HCT116 (cell line): ENCODE results near the gene REEP3. TPM values are rescaled to one million over a fixed set of nuclear protein-coding genes. Genes with fewer than 3 reads are reported as not detected.

Source experiments
- ATAC-seq: fragments of 200-7000 bp; cut with Tn5 transposase; 2 replicates; pipeline ENCODE4 v1.9.1; 2020; ENCODE audit warnings: mild to moderate bottlenecking, moderate library complexity
- BruUV-seq: library from RNA; stranded (reverse); fragments of 400-500 nt; replicated peaks from 2 replicates; lab custom pipeline; 2021; lab: Mats Ljungman, UMichigan
- CTCF ChIA-PET: fragments of 300-600 bp; sonication (Branson Sonifier 250); formaldehyde crosslinking; loops from one replicate; lab custom pipeline; 2021; ENCODE audit warnings: antibody characterized with exemption; lab: Charles Lee
- POLR2A ChIA-PET: fragments of 300-600, 350-600 bp; sonication (Branson Sonifier 250); formaldehyde crosslinking; loops from one replicate; lab custom pipeline; 2021; ENCODE audit warnings: antibody characterized with exemption; lab: Charles Lee
- RAD21 ChIA-PET, 2 experiments: fragments of 300-600 bp; sonication (Branson Sonifier 250); formaldehyde crosslinking; loops; one replicate each; lab custom pipeline; 2023; ENCODE audit warnings: low total read pairs in 2 of 2; ENCODE audit not compliant: uncharacterized antibody in 2 of 2, unreplicated experiment in 2 of 2, low non-redundant PET in 1 of 2; lab: Charles Lee
- DNase-seq: peaks from one replicate; pipeline ENCODE4 v3.0.0-alpha.2; 2010; ENCODE audit warnings: low read depth, low spot score
- H2AFZ ChIP-seq: fragments of 200-600 bp; shearing (Covaris generic), sonication (generic); 2 replicates; pipeline ENCODE4 v1.6.1; 2017; ENCODE audit warnings: low read depth, mixed run types, mixed read lengths, antibody characterized with exemption, low read length; ENCODE audit not compliant: poor library complexity, severe bottlenecking
- H3K27ac ChIP-seq: 2 replicates; pipeline ENCODE4 v1.5.1; 2012; ENCODE audit warnings: low read depth, low read length
- H3K27me3 ChIP-seq: fragments of 200-600 bp; sonication (generic); 2 replicates; pipeline ENCODE4 v1.6.1; 2016; ENCODE audit warnings: mixed run types, low read length, mixed read lengths; ENCODE audit not compliant: insufficient read depth
- H3K36me3 ChIP-seq, 2 experiments: fragments of 200-500 bp in 1 of 2; fragments of 200-600 bp in 1 of 2; sonication (Bioruptor generic) in 1 of 2; sonication (generic) in 1 of 2; 2 replicates each; pipeline versions ENCODE4 v1.5.1 to v1.6.1; 2014 to 2016; ENCODE audit warnings: low read length in 2 of 2, inconsistent platforms in 1 of 2, mixed read lengths in 1 of 2, mixed run types in 1 of 2; ENCODE audit not compliant: insufficient read depth in 2 of 2, control insufficient read depth in 1 of 2
- H3K4me1 ChIP-seq, 2 experiments: fragments of 200-600 bp in 1 of 2; sonication (generic) in 1 of 2; 2 replicates each; pipeline versions ENCODE4 v1.5.1 to v1.6.1; 2012 to 2017; ENCODE audit warnings: low read length in 2 of 2, inconsistent platforms in 1 of 2, mild to moderate bottlenecking in 1 of 2, mixed read lengths in 1 of 2, mixed run types in 1 of 2, moderate library complexity in 1 of 2; ENCODE audit not compliant: insufficient read depth in 2 of 2, control insufficient read depth in 1 of 2
- H3K4me2 ChIP-seq: fragments of 200-600 bp; sonication (generic); 2 replicates; pipeline ENCODE4 v1.6.1; 2017; ENCODE audit warnings: mixed run types, low read length, mixed read lengths
- H3K4me3 ChIP-seq, 2 experiments: fragments of 200-600 bp in 1 of 2; sonication (generic) in 1 of 2; replicated peaks in 1 of 2; 2 replicates each; pipeline ENCODE4 v1.5.1; 2011 to 2016; ENCODE audit warnings: low read length in 2 of 2, control low read depth in 1 of 2, low read depth in 1 of 2, mild to moderate bottlenecking in 1 of 2, mixed read lengths in 1 of 2, mixed run types in 1 of 2
- H3K79me2 ChIP-seq: fragments of 200-600 bp; sonication (generic); 2 replicates; pipeline ENCODE4 v1.6.1; 2017; ENCODE audit warnings: mild to moderate bottlenecking, mixed run types, low read length, moderate library complexity, mixed read lengths; ENCODE audit not compliant: insufficient read depth
- H3K9ac ChIP-seq: fragments of 200-600 bp; sonication (generic); 2 replicates; pipeline ENCODE4 v1.6.1; 2016; ENCODE audit warnings: low read length, mixed read lengths
- H3K9me2 ChIP-seq: fragments of 200-600 bp; sonication (generic), shearing (Covaris generic); 2 replicates; pipeline ENCODE4 v1.6.1; 2017; ENCODE audit warnings: mixed run types, mild to moderate bottlenecking, moderate library complexity; ENCODE audit not compliant: insufficient read depth
- H3K9me3 ChIP-seq, 2 experiments: fragments of 200-500 bp in 1 of 2; fragments of 200-600 bp in 1 of 2; sonication (Bioruptor generic) in 1 of 2; sonication (generic) in 1 of 2; 2 replicates each; pipeline ENCODE4 v1.6.1; 2014 to 2017; ENCODE audit warnings: low read length in 2 of 2, mixed read lengths in 2 of 2, inconsistent platforms in 1 of 2, low read depth in 1 of 2, mild to moderate bottlenecking in 1 of 2, mixed run types in 1 of 2, moderate library complexity in 1 of 2; ENCODE audit not compliant: control insufficient read depth in 1 of 2, insufficient read depth in 1 of 2
- H4K20me1 ChIP-seq: fragments of 200-600 bp; sonication (generic), shearing (Covaris generic); 2 replicates; pipeline ENCODE4 v1.6.1; 2017; ENCODE audit warnings: mixed run types, mild to moderate bottlenecking, moderate library complexity; ENCODE audit not compliant: insufficient read depth
- CTCF ChIP-seq, 3 experiments: fragments of 200-600 bp in 1 of 3; sonication (generic) in 1 of 3; IDR thresholded peaks in 2 of 3; conservative IDR thresholded peaks in 1 of 3; 2 replicates each; pipeline ENCODE4 v1.5.1; 2012 to 2017; ENCODE audit warnings: low read depth in 2 of 3, low read length in 2 of 3, antibody characterized with exemption in 1 of 3, borderline replicate concordance in 1 of 3, control low read depth in 1 of 3, mild to moderate bottlenecking in 1 of 3, mixed read lengths in 1 of 3, mixed run types in 1 of 3, moderate library complexity in 1 of 3; ENCODE audit not compliant: insufficient read depth in 1 of 3
- ELF1 ChIP-seq: IDR thresholded peaks from 2 replicates; pipeline ENCODE4 v1.6.1; 2012; ENCODE audit warnings: low read depth, borderline replicate concordance
- EZH2 ChIP-seq: fragments of 200-600 bp; sonication (generic); IDR thresholded peaks from 2 replicates; pipeline ENCODE4 v1.6.1; 2017; ENCODE audit warnings: antibody characterized with exemption, mixed run types
- EZH2phosphoT487 ChIP-seq: fragments of 200-600 bp; IDR thresholded peaks from 2 replicates; pipeline ENCODE4 v1.6.1; 2018; ENCODE audit warnings: antibody characterized with exemption, borderline replicate concordance
- JUND ChIP-seq: IDR thresholded peaks from 2 replicates; pipeline ENCODE4 v1.6.1; 2012
- MAX ChIP-seq: IDR thresholded peaks from 2 replicates; pipeline ENCODE4 v1.6.1; 2012
- POLR2AphosphoS5 ChIP-seq: IDR thresholded peaks from 2 replicates; pipeline ENCODE4 v1.6.1; 2011; ENCODE audit warnings: mild to moderate bottlenecking, low read depth, low read length, moderate library complexity
- RAD21 ChIP-seq: IDR thresholded peaks from 2 replicates; pipeline ENCODE4 v1.6.1; 2012; ENCODE audit warnings: low read depth, mild to moderate bottlenecking
- SIN3A ChIP-seq: IDR thresholded peaks from 2 replicates; pipeline ENCODE4 v1.6.1; 2012; ENCODE audit warnings: low read depth
- SP1 ChIP-seq: IDR thresholded peaks from 2 replicates; pipeline ENCODE4 v1.6.1; 2012; ENCODE audit warnings: low read depth
- SRF ChIP-seq: IDR thresholded peaks from 2 replicates; pipeline ENCODE4 v1.6.1; 2012; ENCODE audit warnings: low read depth
- TCF7L2 ChIP-seq: IDR thresholded peaks from 2 replicates; pipeline ENCODE4 v1.7.0; 2011; ENCODE audit warnings: borderline replicate concordance, inconsistent platforms; ENCODE audit not compliant: insufficient read depth, insufficient read length; ENCODE audit errors: extremely low read depth
- YY1 ChIP-seq: IDR thresholded peaks from 2 replicates; pipeline ENCODE4 v1.6.1; 2011; ENCODE audit warnings: low read length, low read depth, moderate library complexity, mild to moderate bottlenecking; ENCODE audit not compliant: insufficient replicate concordance; ENCODE audit errors: extremely low read depth
- ZFX ChIP-seq: fragments of 450-650 bp; IDR thresholded peaks from 2 replicates; pipeline ENCODE4 v1.6.1; 2017
- intact Hi-C: fragments of 100-400 bp; cut with micrococcal nuclease; formaldehyde crosslinking; loops from 2 replicates; pipeline ENCODE4 v1.10.0; 2022
- total RNA-seq: library from RNA; stranded (reverse); gene quantifications from one replicate; pipeline ENCODE4 v1.2.1, GENCODE V29; 2021; ENCODE audit not compliant: unreplicated experiment
- TF ChIP-seq, protein P1 (sequence below): IDR thresholded peaks from 2 replicates; pipeline ENCODE4 v1.6.1; 2011; ENCODE audit warnings: mild to moderate bottlenecking, low read length, moderate library complexity; ENCODE audit not compliant: insufficient replicate concordance; ENCODE audit errors: extremely low read depth
- TF ChIP-seq, protein P2 (sequence below): IDR thresholded peaks from 2 replicates; pipeline ENCODE4 v1.6.1; 2012; ENCODE audit warnings: low read depth

The REEP3 gene
- total RNA-seq, 1 experiment from 2014 or later = 41.3 TPM

GRCh38 chr10:63549810-63550209 is 28.6 kb downstream of the REEP3 start:
- H3K79me2 ChIP-seq = peaks cover 74% of the 10 kb centered on the region
- BruUV-seq = no TSS peak
- no peak overlapping the region for H3K27ac ChIP-seq
- intact Hi-C loops = loop anchor here (10.0 kb wide), 1 partner anchor 165 kb away; no protein-coding TSS in a partner anchor
- H4K20me1 ChIP-seq = no peaks in the 10 kb centered on the region
- no peaks in the 10 kb centered on the region; a peak in 1 of 4 replicates for H3K36me3 ChIP-seq
- H3K4me3 ChIP-seq = no peak overlapping the region
- H3K9ac ChIP-seq = no peak overlapping the region
- ChIA-PET RAD21 (no interaction called here), CTCF (no interaction called here), POLR2A (no interaction called here)
- H2AFZ ChIP-seq = no peak overlapping the region
- no peaks in the 10 kb centered on the region for H3K9me3 ChIP-seq
- no peak for TF ChIP-seq ZFX
- TF ChIP-seq CTCF (IDR thresholded peaks at IDR 0.05 in 2 of 3, conservative IDR thresholded peaks at IDR 0.05 in 1 of 3; ENCODE audit: borderline replicate concordance in 1 of 3, insufficient read depth in 1 of 3, low read depth in 2 of 3, low read length in 2 of 3) = no peak
- TF ChIP-seq TCF7L2 = no peak
- no peak for TF ChIP-seq ELF1
- no peak for TF ChIP-seq JUND
- no peak for TF ChIP-seq SRF
- TF ChIP-seq, protein P1, sequence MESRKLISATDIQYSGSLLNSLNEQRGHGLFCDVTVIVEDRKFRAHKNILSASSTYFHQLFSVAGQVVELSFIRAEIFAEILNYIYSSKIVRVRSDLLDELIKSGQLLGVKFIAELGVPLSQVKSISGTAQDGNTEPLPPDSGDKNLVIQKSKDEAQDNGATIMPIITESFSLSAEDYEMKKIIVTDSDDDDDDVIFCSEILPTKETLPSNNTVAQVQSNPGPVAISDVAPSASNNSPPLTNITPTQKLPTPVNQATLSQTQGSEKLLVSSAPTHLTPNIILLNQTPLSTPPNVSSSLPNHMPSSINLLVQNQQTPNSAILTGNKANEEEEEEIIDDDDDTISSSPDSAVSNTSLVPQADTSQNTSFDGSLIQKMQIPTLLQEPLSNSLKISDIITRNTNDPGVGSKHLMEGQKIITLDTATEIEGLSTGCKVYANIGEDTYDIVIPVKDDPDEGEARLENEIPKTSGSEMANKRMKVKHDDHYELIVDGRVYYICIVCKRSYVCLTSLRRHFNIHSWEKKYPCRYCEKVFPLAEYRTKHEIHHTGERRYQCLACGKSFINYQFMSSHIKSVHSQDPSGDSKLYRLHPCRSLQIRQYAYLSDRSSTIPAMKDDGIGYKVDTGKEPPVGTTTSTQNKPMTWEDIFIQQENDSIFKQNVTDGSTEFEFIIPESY = no peak
- TF ChIP-seq EZH2phosphoT487 = no peak
- no peak for TF ChIP-seq YY1
- TF ChIP-seq SP1 = no peak
- no peak for TF ChIP-seq SIN3A
- TF ChIP-seq EZH2 = no peak
- TF ChIP-seq MAX = no peak
- TF ChIP-seq POLR2AphosphoS5 = no peak
- no peak for TF ChIP-seq RAD21
- TF ChIP-seq, protein P2, sequence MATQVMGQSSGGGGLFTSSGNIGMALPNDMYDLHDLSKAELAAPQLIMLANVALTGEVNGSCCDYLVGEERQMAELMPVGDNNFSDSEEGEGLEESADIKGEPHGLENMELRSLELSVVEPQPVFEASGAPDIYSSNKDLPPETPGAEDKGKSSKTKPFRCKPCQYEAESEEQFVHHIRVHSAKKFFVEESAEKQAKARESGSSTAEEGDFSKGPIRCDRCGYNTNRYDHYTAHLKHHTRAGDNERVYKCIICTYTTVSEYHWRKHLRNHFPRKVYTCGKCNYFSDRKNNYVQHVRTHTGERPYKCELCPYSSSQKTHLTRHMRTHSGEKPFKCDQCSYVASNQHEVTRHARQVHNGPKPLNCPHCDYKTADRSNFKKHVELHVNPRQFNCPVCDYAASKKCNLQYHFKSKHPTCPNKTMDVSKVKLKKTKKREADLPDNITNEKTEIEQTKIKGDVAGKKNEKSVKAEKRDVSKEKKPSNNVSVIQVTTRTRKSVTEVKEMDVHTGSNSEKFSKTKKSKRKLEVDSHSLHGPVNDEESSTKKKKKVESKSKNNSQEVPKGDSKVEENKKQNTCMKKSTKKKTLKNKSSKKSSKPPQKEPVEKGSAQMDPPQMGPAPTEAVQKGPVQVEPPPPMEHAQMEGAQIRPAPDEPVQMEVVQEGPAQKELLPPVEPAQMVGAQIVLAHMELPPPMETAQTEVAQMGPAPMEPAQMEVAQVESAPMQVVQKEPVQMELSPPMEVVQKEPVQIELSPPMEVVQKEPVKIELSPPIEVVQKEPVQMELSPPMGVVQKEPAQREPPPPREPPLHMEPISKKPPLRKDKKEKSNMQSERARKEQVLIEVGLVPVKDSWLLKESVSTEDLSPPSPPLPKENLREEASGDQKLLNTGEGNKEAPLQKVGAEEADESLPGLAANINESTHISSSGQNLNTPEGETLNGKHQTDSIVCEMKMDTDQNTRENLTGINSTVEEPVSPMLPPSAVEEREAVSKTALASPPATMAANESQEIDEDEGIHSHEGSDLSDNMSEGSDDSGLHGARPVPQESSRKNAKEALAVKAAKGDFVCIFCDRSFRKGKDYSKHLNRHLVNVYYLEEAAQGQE = no peak
- H3K9me2 ChIP-seq = no peaks in the 10 kb centered on the region
- DNase-seq (no peak), ATAC-seq (no peak)
- no peaks in the 10 kb centered on the region for H3K27me3 ChIP-seq
- H3K4me2 ChIP-seq = no peak overlapping the region
- peaks cover 33 to 59% of the 10 kb centered on the region in 2 experiments for H3K4me1 ChIP-seq
